Liver (tissue), 9 donors: ENCODE results near the gene ECM2. TPM values are rescaled to one million over a fixed set of nuclear protein-coding genes. Genes with fewer than 3 reads are reported as not detected.

Experiments used
- DNase-seq: peaks from one replicate; pipeline ENCODE4 v3.0.0-alpha.2; 2017; ENCODE audit warnings: low spot score
- H3K27ac ChIP-seq, 2 donors: one replicate each; pipeline ENCODE4 v1.7.0; 2013; ENCODE audit warnings: inconsistent platforms in 2 of 2, low read length in 2 of 2, control low read depth in 1 of 2, low read depth in 1 of 2, mild to moderate bottlenecking in 1 of 2
- H3K27me3 ChIP-seq, 4 donors: one replicate each; pipeline versions ENCODE4 v1.6.1 to v1.7.0; 2013; ENCODE audit warnings: low read length in 3 of 4, inconsistent platforms in 1 of 4, mild to moderate bottlenecking in 1 of 4, moderate library complexity in 1 of 4; ENCODE audit not compliant: control insufficient read depth in 4 of 4, insufficient read depth in 4 of 4
- H3K36me3 ChIP-seq, 4 donors: one replicate each; pipeline versions ENCODE4 v1.6.1 to v1.7.0; 2013; ENCODE audit warnings: low read length in 3 of 4, mild to moderate bottlenecking in 3 of 4, low read depth in 1 of 4, moderate library complexity in 1 of 4; ENCODE audit not compliant: control insufficient read depth in 4 of 4, insufficient read depth in 3 of 4
- H3K4me1 ChIP-seq, 4 donors: one replicate each; pipeline versions ENCODE4 v1.6.1 to v1.7.0; 2013; ENCODE audit warnings: low read length in 3 of 4, mild to moderate bottlenecking in 3 of 4, moderate library complexity in 1 of 4; ENCODE audit not compliant: control insufficient read depth in 4 of 4, insufficient read depth in 4 of 4
- H3K4me3 ChIP-seq, 3 donors: one replicate each; pipeline versions ENCODE4 v1.6.1 to v1.7.0; 2013; ENCODE audit warnings: low read length in 3 of 3, control low read depth in 1 of 3, low read depth in 1 of 3, mild to moderate bottlenecking in 1 of 3
- H3K9ac ChIP-seq, 2 donors: one replicate each; pipeline ENCODE4 v1.7.0; 2013; ENCODE audit warnings: low read length in 2 of 2, mild to moderate bottlenecking in 2 of 2, moderate library complexity in 2 of 2, control low read depth in 1 of 2, low read depth in 1 of 2
- H3K9me3 ChIP-seq, 4 donors: one replicate each; pipeline versions ENCODE4 v1.6.1 to v1.7.0; 2013; ENCODE audit warnings: low read length in 3 of 4; ENCODE audit not compliant: control insufficient read depth in 4 of 4
- GABPA ChIP-seq, 2 donors: IDR thresholded peaks in 1 of 2; conservative IDR thresholded peaks in 1 of 2; 2 replicates each; pipeline ENCODE4 v1.6.1; 2016; ENCODE audit warnings: antibody characterized with exemption in 2 of 2, mild to moderate bottlenecking in 1 of 2, moderate library complexity in 1 of 2
- HNF4A ChIP-seq, 2 donors: conservative IDR thresholded peaks; 2 replicates each; pipeline ENCODE4 v1.6.1; 2016; ENCODE audit warnings: antibody characterized with exemption in 2 of 2, mild to moderate bottlenecking in 2 of 2
- HNF4G ChIP-seq: IDR thresholded peaks from 2 replicates; pipeline ENCODE4 v1.6.1; 2016; ENCODE audit warnings: antibody characterized with exemption
- JUND ChIP-seq, 2 donors: IDR thresholded peaks; 2 replicates each; pipeline ENCODE4 v1.6.1; 2016; ENCODE audit warnings: antibody characterized with exemption in 2 of 2
- NR2F2 ChIP-seq: IDR thresholded peaks from 2 replicates; pipeline ENCODE4 v1.6.1; 2016; ENCODE audit warnings: antibody characterized with exemption
- REST ChIP-seq: IDR thresholded peaks from 2 replicates; pipeline ENCODE4 v1.6.1; 2016; ENCODE audit warnings: antibody characterized with exemption, mild to moderate bottlenecking
- RXRA ChIP-seq, 2 donors: IDR thresholded peaks; 2 replicates each; pipeline ENCODE4 v1.6.1; 2017 to 2018; ENCODE audit warnings: antibody characterized with exemption in 2 of 2, mild to moderate bottlenecking in 1 of 2
- SP1 ChIP-seq: IDR thresholded peaks from 2 replicates; pipeline ENCODE4 v1.6.1; 2018; ENCODE audit warnings: antibody characterized with exemption, mild to moderate bottlenecking
- TAF1 ChIP-seq: conservative IDR thresholded peaks from 2 replicates; pipeline ENCODE4 v1.6.1; 2016; ENCODE audit warnings: antibody characterized with exemption, mild to moderate bottlenecking
- YY1 ChIP-seq: IDR thresholded peaks from 2 replicates; pipeline ENCODE4 v1.6.1; 2016; ENCODE audit warnings: antibody characterized with exemption, mild to moderate bottlenecking
- ZBTB33 ChIP-seq: IDR thresholded peaks from 2 replicates; pipeline ENCODE4 v1.6.1; 2016; ENCODE audit warnings: antibody characterized with exemption
- WGBS: extraction: QIAGEN DNeasy Blood & Tissue Kit; methylation state at CpG from one replicate; pipeline ENCODE4 v1.1.7; 2013; 5-methylcytosine and 5-hydroxymethylcytosine counted together
- polyA plus RNA-seq, 2 donors: library from polyadenylated mRNA; stranded (reverse) in 1 of 2; unstranded in 1 of 2; fragments of 200-250 nt in 1 of 2; fragments of >200 nt in 1 of 2; fragmentation: Nextera tagmentation in 1 of 2; extraction: Ambion mirVana in 1 of 2; gene quantifications; one replicate each; pipeline versions ENCODE4 v1.2.1 to v1.2.3, GENCODE V29; 2013 to 2015
- total RNA-seq, 2 donors: library from RNA; depleted of rRNA; stranded (reverse); fragments of >200 nt; gene quantifications; one replicate each; pipeline ENCODE4 v1.2.3, GENCODE V29; 2014
- donor health status: healthy.
- donor health status: healthy.
- donor health status: healthy.
- donor health status: healthy.
- donor health status: healthy.

Gene ECM2
- total and polyA plus RNA-seq, 4 donors = 11.6 to 42.0 (median 15.3) TPM

DNA sequence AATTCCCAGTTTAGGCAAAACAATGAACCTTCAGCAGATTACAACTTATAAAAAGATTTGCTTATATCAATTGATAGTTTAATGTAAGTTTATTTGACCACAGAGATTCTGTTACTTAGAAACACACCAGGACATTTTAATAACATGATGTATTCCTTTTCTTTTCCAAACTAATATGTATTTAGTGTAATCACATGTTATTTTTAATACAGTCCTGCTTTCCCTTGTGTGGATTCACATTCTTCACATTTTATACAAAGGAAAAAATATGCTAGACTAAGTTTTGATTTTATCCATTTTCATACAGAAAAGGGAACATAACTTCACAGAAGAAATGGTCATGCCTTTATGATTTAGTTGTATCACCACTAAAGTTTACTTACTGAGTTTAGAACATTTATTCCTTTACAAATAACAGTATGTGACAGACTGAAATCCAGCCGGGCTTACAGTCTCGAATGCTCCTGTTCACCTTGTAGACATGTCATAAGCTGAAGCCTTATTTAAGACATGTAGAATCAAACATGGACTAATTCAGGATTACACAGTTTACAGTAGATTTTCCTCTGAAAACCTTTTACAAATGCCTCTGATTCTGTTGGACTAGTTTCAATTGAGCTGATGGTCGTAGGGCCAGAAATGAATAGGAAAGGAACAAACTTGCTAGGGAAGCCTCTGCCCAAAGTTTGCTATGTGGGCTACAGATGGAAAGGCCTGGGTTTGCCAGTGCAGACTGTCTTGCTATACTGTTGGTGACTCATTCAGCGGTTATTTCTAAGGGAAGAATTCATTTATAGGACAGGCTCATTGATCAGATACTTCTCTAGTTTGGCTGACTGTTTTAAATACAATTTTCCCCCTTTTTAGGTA, 46.9 kb downstream of the ECM2 start (continued):
- TF ChIP-seq REST (no peak), NR2F2 (no peak), ZBTB33 (no peak), GABPA (IDR thresholded peaks at IDR 0.05 in 1 of 2, conservative IDR thresholded peaks at IDR 0.05 in 1 of 2) (no peak), TAF1 (no peak), RXRA (IDR thresholded peaks at IDR 0.05) (no peak), HNF4A (conservative IDR thresholded peaks at IDR 0.05) (no peak)

DNA sequence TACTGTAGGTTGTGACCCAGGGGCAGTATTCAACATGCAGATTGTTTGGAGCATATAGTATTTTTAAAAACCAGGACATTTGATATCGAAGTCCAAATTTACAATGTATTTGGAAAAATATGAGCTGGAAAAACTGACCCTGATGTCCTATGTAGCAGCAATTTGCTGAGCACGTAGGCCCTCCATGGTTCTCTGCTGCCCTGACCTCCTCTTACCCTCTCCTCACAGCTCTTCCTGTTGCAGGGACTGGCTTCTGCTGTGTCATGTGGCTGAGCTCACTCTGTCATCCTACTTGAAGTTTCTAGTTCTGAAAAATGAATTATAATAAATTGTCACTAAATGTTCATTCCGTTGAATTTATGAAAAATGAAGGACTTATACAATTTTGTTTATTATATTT, 49.4 kb downstream of the ECM2 start:
- 77% methylated on average over 3 of the region's 3 CpGs for WGBS
- Histone ChIP-seq H3K4me1 (no peaks in the 10 kb centered on the region), H3K36me3 (no peaks in the 10 kb centered on the region), H3K27ac (peak overlapping the region in 1 of 2 donors; percentile 40), H3K4me3 (no peak overlapping the region), H3K9me3 (no peaks in the 10 kb centered on the region), H3K27me3 (no peaks in the 10 kb centered on the region), H3K9ac (no peak overlapping the region)
- no peak for DNase-seq
- no peak for TF ChIP-seq JUND (IDR thresholded peaks at IDR 0.05)
- TF ChIP-seq ZBTB33 = no peak
- no peak for TF ChIP-seq TAF1
- no peak for TF ChIP-seq SP1
- TF ChIP-seq RXRA (IDR thresholded peaks at IDR 0.05) = peak in 1 of 2 donors; percentile 38
- TF ChIP-seq HNF4G = no peak
- no peak for TF ChIP-seq REST
- TF ChIP-seq YY1 = no peak
